ENCODE data around the gene SGCE.

The SGCE gene

GRCh38 chr7:94658826-94659225, 2.9 kb upstream of the SGCE start:
- DNase-seq: no peak

- peak; percentile 94 for DNase-seq
These were observed 2.1 kb upstream of the SGCE start for GRCh38 chr7:94657771-94658693.

- peak; percentile 15 for DNase-seq
These were observed 1.2 kb upstream of the SGCE start for GRCh38 chr7:94656925-94657731.

- DNase-seq: no peak
These were observed 658 bp upstream of the SGCE start for GRCh38 chr7:94656658-94656924.

GRCh38 chr7:94655126-94655847, 646 bp downstream of the SGCE start:
- DNase-seq: no peak

- DNase-seq: no peak
These were observed 1.2 kb downstream of the SGCE start for GRCh38 chr7:94654783-94655125.

GRCh38 chr7:94650147-94651051, 5.5 kb downstream of the SGCE start:
- no peak for DNase-seq

GRCh38 chr7:94649450-94649849, 6.5 kb downstream of the SGCE start:
- DNase-seq: no peak

GRCh38 chr7:94648731-94649130, 7.2 kb downstream of the SGCE start:
- DNase-seq: no peak

- DNase-seq: no peak
These were observed 8.6 kb downstream of the SGCE start for GRCh38 chr7:94647295-94647694.

GRCh38 chr7:94643771-94644545, 12.0 kb downstream of the SGCE start:
- DNase-seq: no peak

GRCh38 chr7:94642838-94643653, 12.9 kb downstream of the SGCE start:
- no peak for DNase-seq

- DNase-seq: no peak
These were observed 16.5 kb downstream of the SGCE start for GRCh38 chr7:94639384-94639783.

GRCh38 chr7:94635687-94636086, 20.2 kb downstream of the SGCE start:
- DNase-seq: no peak

- no peak for DNase-seq
These were observed 21.4 kb downstream of the SGCE start for GRCh38 chr7:94634502-94634901.

- no peak for DNase-seq
These were observed 22.2 kb downstream of the SGCE start for GRCh38 chr7:94633687-94634086.

GRCh38 chr7:94633014-94633341, 23.0 kb downstream of the SGCE start:
- no peak for DNase-seq

- no peak for DNase-seq
These were observed 23.5 kb downstream of the SGCE start for GRCh38 chr7:94632338-94633013.

- no peak for DNase-seq
These were observed 25.1 kb downstream of the SGCE start for GRCh38 chr7:94630855-94631254.

- no peak for DNase-seq
These were observed 32.1 kb downstream of the SGCE start for GRCh38 chr7:94623820-94624219.

All from hematopoietic multipotent progenitor cell treated with erythropoietin and hydrocortisone succinate and interleukin-3 and kit ligand, for 8 days (in vitro differentiated cells).